Daoy (cell line): ENCODE data around the gene ELFN1. TPM values are rescaled to one million over a fixed set of nuclear protein-coding genes. Genes with fewer than 3 reads are reported as not detected.

Source experiments
- DNase-seq: peaks from one replicate; pipeline ENCODE4 v3.0.0-alpha.2; 2015; ENCODE audit warnings: low read depth
- total RNA-seq: library from RNA; depleted of rRNA; stranded (reverse); fragments of >200 nt; shearing (Covaris generic); gene quantifications from 2 replicates; pipeline ENCODE4 v1.2.3, GENCODE V29; 2014

The ELFN1 gene
- total RNA-seq, 1 experiment from 2014 or later: 1.1 TPM

DNA sequence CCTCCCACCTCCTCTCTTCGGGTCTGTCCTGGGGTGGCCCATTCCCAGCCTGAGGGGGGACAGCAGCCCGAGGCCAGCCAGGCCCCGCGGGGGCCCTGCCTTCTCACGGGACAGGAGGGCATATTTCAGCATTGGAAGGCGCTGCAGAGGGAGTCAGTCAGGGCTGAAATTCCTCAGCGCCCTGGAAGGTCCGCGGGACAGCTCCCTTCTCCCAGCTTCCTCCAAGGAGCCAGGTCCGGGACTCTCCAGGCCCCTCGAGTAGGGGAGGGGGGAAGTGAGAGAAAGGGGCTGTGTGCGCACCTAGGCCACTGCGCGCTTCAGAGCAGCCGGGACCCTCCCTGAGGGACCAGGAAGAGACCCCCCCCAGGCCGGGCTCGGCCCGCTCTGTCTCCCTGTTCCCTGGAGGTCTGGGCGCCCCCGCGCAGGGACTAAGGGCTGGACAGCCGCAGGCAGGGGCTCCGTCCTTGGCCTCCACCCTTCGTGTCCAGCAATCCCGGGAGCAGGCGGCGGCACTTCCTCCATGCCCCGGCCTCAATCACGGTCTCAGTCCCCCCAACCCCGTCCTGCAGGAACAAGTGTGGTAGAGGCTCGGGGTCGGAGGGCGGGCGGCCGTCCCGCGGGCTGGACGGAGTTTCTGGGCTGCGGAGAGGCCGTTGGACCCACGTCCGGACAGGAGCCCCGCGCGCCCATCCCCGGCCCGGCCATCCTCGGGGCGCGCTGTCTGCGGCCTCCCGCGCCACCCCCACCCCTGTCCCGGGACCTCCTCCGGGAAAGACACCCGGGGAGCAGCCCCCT, 6.0 kb upstream of the ELFN1 start:
- peak; percentile 6 for DNase-seq

- DNase-seq: peak; percentile 77
Measured at GRCh38 chr7:1664711-1665548, 5.1 kb upstream of the ELFN1 start.

DNA sequence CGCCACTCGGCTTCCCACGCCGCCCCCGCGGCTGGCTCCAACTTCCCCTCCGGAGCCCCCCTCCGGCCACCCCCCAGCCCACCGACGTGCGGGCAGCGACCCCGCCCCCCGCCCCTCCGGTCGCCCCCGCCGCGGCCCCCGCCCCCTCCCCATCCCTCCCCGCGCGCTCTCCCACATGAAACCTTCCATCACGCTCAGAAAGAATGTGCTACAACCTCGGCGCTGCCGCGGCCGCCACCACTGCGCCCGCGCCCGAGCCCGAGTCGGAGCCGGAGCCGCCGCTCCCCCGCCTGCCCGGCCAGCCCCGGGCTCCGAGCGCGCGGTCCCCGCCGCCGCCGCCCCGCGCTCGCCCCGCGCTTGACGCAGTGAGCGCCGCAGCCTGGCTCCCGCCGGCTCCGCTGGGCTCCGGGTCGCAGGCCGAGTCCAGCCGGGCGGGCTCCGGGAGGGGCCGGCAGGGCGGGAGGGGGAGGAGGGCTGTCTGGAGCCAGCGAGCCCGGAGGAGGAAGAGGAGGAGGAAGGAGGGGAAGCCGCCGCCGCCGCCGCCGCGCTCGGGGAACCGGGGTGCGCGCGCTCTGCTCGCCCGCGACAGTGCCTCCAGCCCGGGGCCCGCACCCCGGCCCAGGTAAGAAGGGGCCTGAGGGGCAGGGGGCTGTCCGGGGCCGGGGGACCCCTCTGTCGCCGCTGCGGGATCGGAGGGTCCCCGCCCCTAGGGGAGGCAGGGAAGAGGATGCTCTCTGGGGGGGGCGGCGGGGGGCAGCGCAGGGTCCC, 4.3 kb upstream of the ELFN1 start:
- peak; percentile 71 for DNase-seq

GRCh38 chr7:1666317-1666822, 3.7 kb upstream of the ELFN1 start:
- peak; percentile 61 for DNase-seq

DNA sequence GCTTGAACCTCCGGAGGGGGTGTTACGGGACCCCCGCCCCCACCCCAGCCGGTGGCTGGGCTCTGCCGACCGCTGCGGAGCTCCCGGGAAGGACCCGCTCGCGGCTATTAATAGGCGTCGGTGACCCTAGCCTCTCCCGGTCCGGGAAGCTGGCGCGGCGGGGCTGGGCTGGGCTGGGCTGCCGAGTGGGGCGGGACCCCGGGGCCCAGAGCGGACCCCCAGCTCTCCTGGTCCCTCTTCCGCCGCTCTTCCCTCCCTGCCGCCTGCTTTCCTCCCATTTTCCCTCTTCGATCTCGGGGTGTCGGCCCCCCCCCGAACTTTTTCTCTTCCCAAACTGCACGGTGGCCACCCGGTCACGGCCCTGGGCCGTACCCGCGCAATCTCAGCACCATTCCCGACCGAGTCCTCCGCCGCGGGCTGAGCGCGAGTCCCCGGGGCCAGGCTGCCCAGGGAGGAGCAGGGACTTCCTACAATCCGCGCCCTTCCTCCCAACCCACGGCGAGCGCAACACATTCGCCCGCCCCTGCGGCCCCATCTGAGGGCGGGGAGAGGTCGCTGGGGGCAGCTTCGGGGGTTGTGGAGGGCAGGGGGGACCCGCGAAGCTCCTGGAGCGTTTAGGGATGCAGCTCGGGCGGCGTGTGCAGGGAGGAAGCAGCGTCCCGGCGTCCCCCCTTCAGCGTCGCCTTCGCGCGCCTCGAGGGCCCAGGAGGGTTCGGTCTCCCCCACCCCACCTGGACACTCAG, 3.1 kb upstream of the ELFN1 start:
- peak; percentile 58 for DNase-seq

- DNase-seq: peak; percentile 4
Measured at GRCh38 chr7:1667566-1668395, 2.3 kb upstream of the ELFN1 start.

DNA sequence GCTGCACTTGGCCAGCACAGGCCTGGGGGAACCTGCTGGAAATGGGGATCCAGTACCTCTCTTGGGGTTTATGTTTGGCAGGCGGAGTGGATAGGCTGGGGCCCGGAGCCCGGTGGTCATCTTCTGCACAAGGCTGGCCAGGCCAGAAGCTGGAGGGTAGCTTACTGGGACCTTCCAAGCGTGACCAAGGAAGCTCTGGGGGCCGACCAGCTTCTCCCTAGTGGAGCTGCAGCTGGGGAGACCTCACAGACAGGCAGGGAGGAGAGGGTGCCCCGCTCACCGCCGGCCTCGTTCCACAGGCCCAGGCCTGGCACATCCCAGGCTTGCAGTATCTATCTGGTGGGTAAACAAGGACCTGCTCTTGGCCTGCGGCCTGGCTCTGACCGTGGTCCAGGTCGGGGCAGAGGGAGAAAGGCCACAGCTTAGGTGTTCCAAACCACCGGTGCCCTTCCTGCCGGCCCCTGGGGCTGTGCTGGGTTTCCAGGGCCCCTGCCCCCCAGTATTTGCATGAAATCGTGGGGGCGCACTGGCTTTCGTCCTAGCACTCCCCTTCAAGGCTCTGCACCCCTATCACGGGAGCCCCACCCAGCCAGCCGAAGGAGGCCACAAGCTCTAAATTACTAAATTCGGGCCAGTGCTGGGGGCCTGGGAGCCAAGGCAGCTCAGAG, 1.5 kb upstream of the ELFN1 start:
- peak; percentile 53 for DNase-seq

DNA sequence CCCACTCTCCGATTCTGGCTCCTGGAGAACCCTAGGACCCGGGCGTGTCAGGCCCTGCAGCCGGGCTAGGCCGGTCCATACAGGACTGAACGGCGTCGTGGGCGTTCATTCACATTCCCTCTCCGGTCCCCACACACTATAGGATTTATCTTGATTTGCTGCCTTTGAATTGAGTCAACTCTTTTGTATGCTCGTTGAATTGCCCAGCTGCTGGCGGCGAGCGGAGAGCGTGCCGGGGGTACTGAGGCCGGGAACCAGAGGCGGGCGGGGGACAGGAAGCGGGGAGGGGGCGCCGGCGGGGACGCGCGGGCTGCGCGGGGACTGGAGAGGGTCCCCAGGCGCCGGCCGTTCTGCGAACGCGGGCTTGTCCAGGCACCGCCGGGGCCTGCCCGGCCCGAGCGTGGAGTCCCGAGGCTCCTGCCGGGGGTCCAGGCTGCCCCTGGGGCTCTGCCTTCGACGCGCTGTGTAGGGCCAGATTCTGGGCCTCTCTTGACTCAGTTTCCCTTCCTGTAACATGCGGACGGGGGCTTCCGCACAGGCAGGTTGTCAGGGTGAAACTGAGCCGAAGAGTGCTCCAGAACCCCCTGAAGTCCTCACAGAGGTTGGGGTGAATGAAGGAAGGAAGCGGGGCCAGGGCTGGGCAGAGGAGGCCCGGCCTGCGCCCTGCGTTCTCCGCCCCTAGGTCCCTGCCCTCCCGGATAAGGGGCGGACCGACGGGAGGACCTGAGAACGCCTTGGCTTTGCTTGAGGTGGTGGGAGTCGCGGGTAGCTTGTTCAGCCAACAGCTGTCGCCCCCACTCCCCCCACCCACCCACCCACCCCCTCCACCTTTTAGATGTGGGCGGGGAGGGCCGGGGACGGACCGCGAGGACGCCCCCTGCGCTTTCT, 769 bp upstream of the ELFN1 start:
- peak; percentile 53 for DNase-seq

- DNase-seq: no peak
Measured at GRCh38 chr7:1670894-1671593, 967 bp downstream of the ELFN1 start.

DNA sequence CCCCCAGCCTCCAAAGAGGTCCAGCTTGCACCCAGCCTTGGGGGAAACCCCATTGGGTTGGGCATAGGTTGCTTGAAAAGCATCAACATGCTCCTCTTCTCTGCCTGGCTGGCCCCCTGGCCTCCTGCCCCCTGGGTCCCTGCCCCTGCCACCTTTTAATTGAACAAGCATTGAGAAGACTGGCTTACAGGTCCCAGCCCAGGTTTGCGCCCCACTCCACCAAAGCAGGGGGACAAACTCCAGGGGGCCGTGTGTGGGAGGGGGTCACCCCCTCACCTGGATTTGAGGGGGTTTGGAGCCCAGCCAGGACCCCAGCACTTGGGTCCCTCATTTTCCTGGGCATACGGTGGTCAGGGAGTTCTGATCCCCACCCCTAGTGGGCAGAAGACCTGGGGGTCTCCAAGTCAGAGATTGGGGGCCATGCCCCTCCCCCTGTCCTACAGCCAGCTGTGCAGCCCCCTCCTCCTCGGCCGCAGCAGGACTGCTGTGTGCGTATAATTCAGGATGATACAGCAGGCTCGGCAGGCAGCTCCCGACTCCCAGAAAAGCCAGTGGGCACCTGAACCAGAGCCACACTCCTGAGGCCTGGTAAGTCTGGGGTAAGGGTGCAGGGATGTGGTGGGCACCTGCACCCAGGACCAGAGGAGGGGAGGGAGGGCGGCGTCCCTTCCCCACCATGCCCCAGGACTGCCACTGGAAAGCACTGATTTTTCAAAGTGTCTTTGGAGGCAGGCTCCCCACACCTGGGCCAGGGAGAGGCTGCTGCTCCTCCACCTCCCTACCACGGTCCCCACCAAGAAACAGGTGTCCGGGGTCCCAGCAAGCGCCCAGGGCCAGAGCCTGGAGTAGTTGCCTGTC, 1.7 kb downstream of the ELFN1 start:
- no peak for DNase-seq

DNA sequence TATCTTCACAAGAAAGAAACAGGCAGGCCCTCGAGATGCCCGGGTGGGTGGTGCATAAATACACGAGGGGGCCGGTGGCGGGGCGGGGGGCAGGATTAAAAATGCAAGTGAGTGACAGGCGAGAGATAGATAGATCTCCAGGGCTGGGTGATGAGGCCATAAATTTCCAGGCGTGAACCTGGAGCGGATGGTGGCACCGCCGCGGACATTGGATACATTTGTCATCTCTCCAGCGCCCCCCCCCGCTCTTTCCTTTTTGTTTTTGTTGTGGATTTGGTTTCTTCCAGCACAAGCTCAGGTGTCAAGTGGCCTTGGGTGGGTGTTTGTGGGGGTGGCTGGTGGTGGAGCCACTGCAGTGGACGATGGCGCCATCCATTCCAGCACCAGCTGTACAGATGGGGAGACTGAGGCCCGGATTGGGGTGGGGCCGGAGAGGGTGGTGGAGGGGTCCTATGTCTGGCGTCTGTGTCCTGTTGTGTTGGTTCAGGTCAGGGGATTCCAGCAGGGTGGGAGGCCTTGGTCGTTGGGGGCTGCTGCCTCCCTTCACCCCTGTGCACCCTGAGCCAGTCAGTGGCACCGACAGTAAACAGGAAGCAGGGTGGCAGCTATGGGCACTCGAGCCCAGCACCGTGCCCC, 2.9 kb downstream of the ELFN1 start:
- no peak for DNase-seq

DNA sequence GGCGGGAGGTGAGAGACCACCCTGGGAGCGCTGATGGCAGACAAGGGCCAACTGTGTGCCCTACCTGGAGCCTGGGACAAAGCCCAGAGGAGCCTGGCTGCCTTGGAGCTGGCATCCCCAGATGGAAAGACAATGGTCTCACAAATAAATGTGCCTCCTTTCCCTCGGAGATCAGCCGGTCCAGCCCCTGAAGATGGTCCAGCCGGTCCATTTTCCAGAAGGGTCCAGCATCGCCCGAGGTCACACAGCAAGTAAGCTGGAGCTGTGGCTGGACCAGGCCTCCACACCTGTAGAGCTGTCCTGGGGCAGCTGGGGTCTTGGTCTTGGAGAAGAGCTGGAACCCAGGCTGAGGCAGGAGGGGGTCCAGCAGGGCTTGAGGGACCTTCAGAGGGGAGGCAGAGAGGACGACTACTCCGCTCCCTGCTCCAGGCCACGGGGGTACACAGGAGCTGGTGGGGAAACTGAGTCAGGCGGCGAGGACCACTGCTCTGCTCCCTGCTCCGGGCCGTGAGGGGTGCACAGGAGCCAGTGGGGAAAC, 3.6 kb downstream of the ELFN1 start:
- DNase-seq: no peak

GRCh38 chr7:1674161-1675035, 4.3 kb downstream of the ELFN1 start:
- no peak for DNase-seq

DNA sequence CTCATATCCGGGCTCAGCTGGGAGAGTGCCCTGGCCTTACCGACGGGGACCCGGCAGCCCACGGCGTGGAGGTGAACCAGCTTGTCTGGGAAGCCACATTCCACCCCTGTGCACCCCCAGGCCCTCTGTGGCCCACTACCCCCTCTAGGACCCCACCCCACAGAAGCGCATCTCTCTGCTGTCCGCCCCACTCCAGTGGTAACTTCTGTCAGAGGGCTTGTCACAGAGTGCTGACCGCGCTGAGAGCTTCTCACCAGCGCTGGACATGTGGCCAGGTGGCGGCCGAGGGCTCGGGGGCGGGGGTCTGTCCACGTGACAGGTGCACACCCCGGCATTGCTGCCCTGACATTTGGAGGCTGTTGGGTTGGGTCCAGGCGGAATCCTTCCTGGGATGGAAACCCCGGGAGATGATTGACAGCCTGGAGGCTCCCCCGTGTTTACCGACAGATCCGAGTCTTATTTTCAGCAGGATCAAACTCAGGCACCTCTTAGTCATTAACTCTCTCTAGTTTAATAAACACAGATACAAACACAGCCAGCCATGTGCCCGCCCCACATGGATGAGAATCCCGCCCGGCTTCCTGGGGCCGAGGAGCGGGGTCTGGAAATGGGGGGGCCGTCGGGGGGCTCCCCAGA, 5.1 kb downstream of the ELFN1 start:
- DNase-seq: no peak
